H7 (cell line): ENCODE measurements around the gene DIP2C. TPM values are rescaled to one million over a fixed set of nuclear protein-coding genes. Genes with fewer than 3 reads are reported as not detected.
A peak's percentile ranks its signal among the peaks of the same experiment; 100 is the strongest.

Experiments used
- DNase-seq: peaks from one replicate; pipeline ENCODE4 v3.0.0; 2012
- H3K27me3 ChIP-seq: 2 replicates; pipeline ENCODE4 v1.6.0; 2011; ENCODE audit warnings: mild to moderate bottlenecking, low read length; ENCODE audit not compliant: control insufficient read depth, insufficient read depth
- H3K36me3 ChIP-seq: replicated peaks from 2 replicates; pipeline ENCODE4 v1.5.1; 2011; ENCODE audit warnings: low read length; ENCODE audit not compliant: control insufficient read depth, insufficient read depth
- H3K4me3 ChIP-seq: 2 replicates; pipeline ENCODE4 v1.5.1; 2011; ENCODE audit warnings: low read depth, mild to moderate bottlenecking, control low read depth, low read length, moderate library complexity; ENCODE audit not compliant: insufficient read depth
- total RNA-seq: library from RNA; depleted of rRNA; stranded (reverse); fragments of >200 nt; shearing (Covaris generic); gene quantifications from 2 replicates; pipeline ENCODE4 v1.2.3, GENCODE V29; 2014

DIP2C gene
- total RNA-seq, 1 experiment from 2014 or later, result 4.8 TPM

DNA sequence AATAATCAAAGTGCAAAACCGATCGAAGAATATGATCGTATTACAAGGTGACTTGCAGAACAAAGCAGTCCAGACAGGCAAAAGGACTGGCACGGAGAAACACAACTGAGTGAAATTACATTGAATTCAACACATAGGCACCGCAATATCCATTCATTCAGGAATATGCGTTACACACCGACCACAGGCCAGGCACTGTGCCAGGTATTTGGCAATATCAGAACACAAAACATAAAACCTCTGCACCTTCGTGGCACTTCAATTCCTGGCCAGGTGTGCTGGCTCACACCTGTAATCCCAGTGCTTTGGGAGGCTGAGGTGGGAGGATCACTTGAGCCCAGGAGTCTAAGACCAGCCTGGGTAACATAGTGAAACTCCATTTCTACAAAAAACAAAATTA, 187.9 kb downstream of the DIP2C start:
- DNase-seq, result no peak
- H3K27me3 ChIP-seq, result peaks cover 19% of the 10 kb centered on the region

GRCh38 chr10:500876-501275, 188.6 kb downstream of the DIP2C start:
- DNase-seq, result no peak

More for the DNA sequence above, 187.9 kb downstream of the DIP2C start:
- no peaks in the 10 kb centered on the region for H3K36me3 ChIP-seq
- no peak overlapping the region for H3K4me3 ChIP-seq

DNA sequence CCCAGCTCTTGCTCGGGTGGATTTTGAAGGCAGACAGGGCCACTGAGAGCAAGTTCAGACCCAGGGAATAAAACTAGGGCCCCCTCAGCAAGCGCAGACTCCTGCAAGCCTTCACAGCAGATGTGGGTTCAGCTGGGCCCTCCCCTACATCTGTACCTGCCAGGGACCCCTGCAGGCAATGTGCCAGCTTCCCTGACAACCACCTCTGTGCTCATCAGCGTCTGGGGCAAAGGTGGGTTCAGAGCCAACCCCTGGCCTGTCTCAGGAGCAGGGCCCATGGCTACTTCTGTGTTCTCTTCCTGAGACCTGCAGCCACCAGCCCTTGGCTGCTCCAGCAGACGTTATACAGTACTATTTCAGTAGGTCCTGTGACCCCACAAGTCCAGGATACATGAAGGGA, 189.5 kb downstream of the DIP2C start:
- no peak overlapping the region for H3K4me3 ChIP-seq
- H3K27me3 ChIP-seq, result peaks cover 3% of the 10 kb centered on the region; the same call in 1 of the 2 replicates
- DNase-seq, result peak; percentile 25
- no peaks in the 10 kb centered on the region for H3K36me3 ChIP-seq

More at GRCh38 chr10:500876-501275, 188.6 kb downstream of the DIP2C start:
- Histone ChIP-seq H3K4me3 (no peak overlapping the region), H3K36me3 (no peaks in the 10 kb centered on the region), H3K27me3 (peaks cover 12% of the 10 kb centered on the region)

DNA sequence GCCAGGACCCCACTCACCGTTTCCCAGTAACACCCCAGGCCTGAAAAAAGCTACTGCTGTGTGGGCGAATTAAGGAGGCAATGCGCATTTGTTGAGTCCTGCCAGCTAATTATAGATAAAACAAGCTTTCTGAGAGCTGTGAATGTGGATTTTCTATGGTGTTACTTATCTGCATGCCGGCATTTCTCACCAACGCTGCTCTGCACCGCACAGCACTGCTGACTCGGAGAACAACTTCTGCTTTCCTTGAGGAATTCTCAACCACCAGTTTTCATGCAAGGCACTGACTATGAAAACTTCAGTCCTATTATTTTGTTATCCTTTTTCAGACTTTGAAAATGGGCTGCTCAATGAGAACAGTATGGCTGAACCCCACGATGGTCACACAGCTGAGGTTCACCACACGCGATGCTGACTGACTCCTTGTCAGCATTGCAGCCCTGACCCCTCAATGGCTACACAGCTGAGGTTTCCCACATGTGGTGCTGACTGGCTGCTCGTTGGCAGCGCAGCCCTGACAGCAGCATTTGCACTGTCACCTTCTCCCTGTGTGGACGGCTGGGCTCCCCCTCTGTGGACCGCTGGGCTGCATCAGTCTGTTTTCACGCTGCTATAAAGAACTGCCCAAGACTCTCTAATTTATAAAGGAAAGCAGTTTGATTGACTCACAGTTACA, 190.6 kb downstream of the DIP2C start:
- no peak for DNase-seq
- H3K36me3 ChIP-seq, result no peaks in the 10 kb centered on the region
- no peak overlapping the region for H3K4me3 ChIP-seq
- H3K27me3 ChIP-seq, result no peaks in the 10 kb centered on the region; the same call in 1 of the 2 replicates

GRCh38 chr10:497898-498451, 191.5 kb downstream of the DIP2C start:
- DNase-seq, result no peak

GRCh38 chr10:497289-497688, 192.2 kb downstream of the DIP2C start:
- H3K4me3 ChIP-seq, result no peak overlapping the region
- no peaks in the 10 kb centered on the region for H3K36me3 ChIP-seq
- H3K27me3 ChIP-seq, result no peaks in the 10 kb centered on the region
- DNase-seq, result no peak

More at GRCh38 chr10:497898-498451, 191.5 kb downstream of the DIP2C start:
- Histone ChIP-seq H3K4me3 (no peak overlapping the region), H3K27me3 (no peaks in the 10 kb centered on the region), H3K36me3 (no peaks in the 10 kb centered on the region)

DNA sequence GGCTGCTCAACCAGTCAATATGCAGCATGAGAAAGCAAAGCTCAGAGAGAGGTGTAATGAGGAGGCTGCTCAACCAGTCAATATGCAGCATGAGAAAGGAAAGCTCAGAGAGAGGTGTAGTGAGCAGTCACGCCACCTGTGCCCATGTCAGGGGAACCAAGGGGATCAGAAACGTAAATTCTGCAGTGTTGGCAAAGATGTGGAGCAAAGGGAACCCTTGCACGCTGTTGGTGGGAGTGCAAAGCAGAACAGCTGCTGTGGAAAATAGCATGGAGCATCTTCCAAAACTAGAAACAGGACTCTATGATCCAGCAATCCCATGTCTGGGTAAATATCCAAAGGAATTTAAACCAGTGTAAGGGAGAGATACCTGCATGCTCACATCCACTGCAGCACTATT, 194.9 kb downstream of the DIP2C start:
- Histone ChIP-seq H3K36me3 (no peaks in the 10 kb centered on the region), H3K4me3 (no peak overlapping the region), H3K27me3 (no peaks in the 10 kb centered on the region)
- no peak for DNase-seq

GRCh38 chr10:494149-494542, 195.3 kb downstream of the DIP2C start:
- no peak overlapping the region for H3K4me3 ChIP-seq
- no peaks in the 10 kb centered on the region for H3K27me3 ChIP-seq
- no peak for DNase-seq
- H3K36me3 ChIP-seq, result no peaks in the 10 kb centered on the region

GRCh38 chr10:493391-494148, 195.9 kb downstream of the DIP2C start:
- Histone ChIP-seq H3K36me3 (no peaks in the 10 kb centered on the region), H3K4me3 (no peak overlapping the region), H3K27me3 (no peaks in the 10 kb centered on the region)
- DNase-seq, result no peak

GRCh38 chr10:492836-493235, 196.6 kb downstream of the DIP2C start:
- no peaks in the 10 kb centered on the region for H3K36me3 ChIP-seq
- H3K27me3 ChIP-seq, result no peaks in the 10 kb centered on the region
- no peak overlapping the region for H3K4me3 ChIP-seq
- DNase-seq, result no peak

- H3K4me3 ChIP-seq, result no peak overlapping the region
These were observed 197.6 kb downstream of the DIP2C start for GRCh38 chr10:491667-492424.

GRCh38 chr10:490891-491571, 198.4 kb downstream of the DIP2C start:
- Histone ChIP-seq H3K36me3 (no peaks in the 10 kb centered on the region), H3K27me3 (no peaks in the 10 kb centered on the region), H3K4me3 (no peak overlapping the region)
- DNase-seq, result no peak

More at GRCh38 chr10:491667-492424, 197.6 kb downstream of the DIP2C start:
- Histone ChIP-seq H3K36me3 (no peaks in the 10 kb centered on the region), H3K27me3 (no peaks in the 10 kb centered on the region)
- no peak for DNase-seq

DNA sequence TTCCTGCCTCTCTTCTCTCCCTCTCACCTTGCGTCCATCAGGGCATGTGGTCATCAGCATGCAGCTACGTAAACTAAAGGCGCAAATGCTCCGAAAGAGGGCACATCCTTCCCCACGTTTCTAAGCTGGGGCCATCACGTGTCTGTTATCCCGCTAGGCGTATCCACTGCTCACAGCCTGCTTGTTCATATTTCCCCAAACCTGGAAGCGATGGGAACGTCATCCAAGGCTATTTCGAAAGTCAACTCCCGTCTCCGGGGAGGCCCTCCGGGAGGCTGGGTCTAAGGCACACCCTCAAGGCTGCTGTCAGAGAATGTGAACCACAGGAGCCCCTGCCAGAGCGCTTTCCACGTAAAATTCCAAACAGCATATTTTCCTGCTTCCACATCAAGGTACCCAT, 199.2 kb downstream of the DIP2C start:
- H3K27me3 ChIP-seq, result no peaks in the 10 kb centered on the region
- no peak for DNase-seq
- no peaks in the 10 kb centered on the region for H3K36me3 ChIP-seq
- H3K4me3 ChIP-seq, result no peak overlapping the region

- H3K4me3 ChIP-seq, result no peak overlapping the region
- DNase-seq, result no peak
- H3K27me3 ChIP-seq, result no peaks in the 10 kb centered on the region
- no peaks in the 10 kb centered on the region for H3K36me3 ChIP-seq
These were observed 200.1 kb downstream of the DIP2C start for GRCh38 chr10:489330-489729.
